HT1080 (cell line): ENCODE data around the gene EPHX1. TPM values are rescaled to one million over a fixed set of nuclear protein-coding genes. Genes with fewer than 3 reads are reported as not detected.
A peak's percentile ranks its signal among the peaks of the same experiment; 100 is the strongest.
"Not testable (repeated sequence)": the region's sequence is repeated elsewhere in the genome, so short reads cannot be mapped to it uniquely, and the experiment has no call there.

Experiments
- DNase-seq: peaks from one replicate; pipeline ENCODE4 v3.0.0-alpha.2; 2015; ENCODE audit warnings: low read depth
- polyA plus RNA-seq, 2 experiments: library from polyadenylated mRNA; depleted of rRNA; stranded (reverse); fragments of >200 nt; gene quantifications; 2 replicates each; pipeline ENCODE4 v1.2.3, GENCODE V29; 2015
- total RNA-seq: library from RNA; depleted of rRNA; stranded (reverse); fragments of >200 nt; shearing (Covaris generic); gene quantifications from 2 replicates; pipeline ENCODE4 v1.2.3, GENCODE V29; 2014; rRNA removed

EPHX1 gene
- 8.4 and 17.7 TPM in 2 replicates for total RNA-seq
- 19.5 and 22.7 TPM in 2 replicates for polyA plus RNA-seq (2015; cell fraction: cytosol; rRNA removed)
- 27.4 and 41.4 TPM in 2 replicates for polyA plus RNA-seq (2015; cell fraction: nucleus; rRNA removed)

- peak; percentile 87 for DNase-seq
These were observed at the start of gene EPHX1 for GRCh38 chr1:225809842-225810578. EPHX1 (plus strand) TSS chr1:225810124; CDS start chr1:225828730, 18,606 bp downstream.

- no peak for DNase-seq
These were observed 49.4 kb upstream of the EPHX1 start for GRCh38 chr1:225760531-225760930.

DNA sequence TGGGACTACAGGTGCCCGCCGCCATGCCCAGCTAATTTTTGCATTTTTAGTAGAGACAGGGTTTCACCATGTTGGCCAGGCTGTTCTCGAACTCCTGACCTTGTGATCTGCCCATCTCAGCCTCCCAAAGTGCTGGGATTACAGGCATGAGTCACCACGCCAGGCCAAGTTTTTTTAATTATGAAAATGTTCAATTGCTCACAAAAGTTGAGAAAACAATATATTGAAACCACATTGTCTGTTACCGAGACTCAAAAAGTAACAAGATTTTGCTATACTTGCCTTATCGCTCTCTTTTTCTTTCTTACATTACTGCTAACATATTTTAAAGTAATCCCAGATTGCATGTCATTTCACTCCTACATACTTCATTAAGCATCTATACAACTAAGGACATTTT is 48.5 kb upstream of the EPHX1 start:
- DNase-seq: not testable (repeated sequence)

DNA sequence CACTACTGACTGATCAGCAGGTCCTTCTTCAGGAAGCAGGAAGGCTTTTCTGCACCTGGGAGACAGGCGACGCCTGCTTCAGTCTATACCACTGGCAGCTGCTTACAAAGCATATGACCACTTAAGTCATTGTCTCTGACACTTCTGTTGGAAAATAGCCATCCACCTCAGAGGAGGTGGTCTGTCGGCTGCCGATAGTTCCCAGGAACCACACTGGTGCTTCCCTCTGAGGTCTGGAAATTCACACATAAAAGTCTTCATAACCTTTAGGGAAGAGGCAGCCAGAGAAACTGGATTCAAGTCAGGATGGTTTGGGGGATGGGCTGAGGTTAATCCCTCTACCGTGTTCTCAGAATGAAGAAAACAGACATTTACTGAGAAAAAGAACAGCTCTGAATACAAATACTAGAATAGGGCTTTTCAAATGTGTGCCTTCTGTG is 47.9 kb upstream of the EPHX1 start:
- no peak for DNase-seq

GRCh38 chr1:225762444-225762843 is 47.5 kb upstream of the EPHX1 start:
- no peak for DNase-seq

- peak; percentile 85 for DNase-seq
These were observed 46.0 kb upstream of the EPHX1 start for GRCh38 chr1:225763716-225764548.

DNA sequence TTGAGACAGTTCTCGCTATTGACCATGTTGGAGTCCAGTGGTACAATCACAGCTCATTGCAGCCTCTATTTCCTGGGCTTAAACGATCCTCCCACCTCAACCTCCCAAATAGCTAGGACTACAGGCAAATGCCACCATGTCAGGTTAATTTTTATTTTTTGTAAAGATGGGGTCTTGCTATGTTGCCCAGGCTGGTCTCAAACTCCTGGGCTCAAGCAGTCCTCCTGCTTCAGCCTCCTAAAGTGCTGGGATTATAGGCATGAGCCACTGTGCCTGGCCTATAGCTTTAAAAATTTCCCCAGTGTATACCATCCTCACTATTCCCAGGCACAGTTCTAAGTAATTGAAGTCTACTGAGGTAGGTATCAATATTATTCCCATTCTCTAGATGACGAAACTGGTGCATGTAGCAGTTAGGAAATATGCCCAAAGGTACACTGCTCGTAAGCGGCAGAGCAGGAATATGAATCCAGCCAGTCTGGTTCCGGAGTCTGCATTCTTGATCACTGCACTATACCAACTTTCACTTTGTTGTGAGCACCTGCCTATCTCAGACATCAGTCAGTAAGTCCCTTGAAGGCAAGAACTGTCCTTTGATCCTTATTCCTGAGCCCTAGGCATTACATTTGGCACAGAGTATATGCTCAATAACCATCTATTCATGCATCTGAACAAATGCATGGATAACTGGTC is 43.8 kb upstream of the EPHX1 start:
- DNase-seq: no peak

- DNase-seq: peak; percentile 90
These were observed 42.8 kb upstream of the EPHX1 start for GRCh38 chr1:225766967-225767633.

DNA sequence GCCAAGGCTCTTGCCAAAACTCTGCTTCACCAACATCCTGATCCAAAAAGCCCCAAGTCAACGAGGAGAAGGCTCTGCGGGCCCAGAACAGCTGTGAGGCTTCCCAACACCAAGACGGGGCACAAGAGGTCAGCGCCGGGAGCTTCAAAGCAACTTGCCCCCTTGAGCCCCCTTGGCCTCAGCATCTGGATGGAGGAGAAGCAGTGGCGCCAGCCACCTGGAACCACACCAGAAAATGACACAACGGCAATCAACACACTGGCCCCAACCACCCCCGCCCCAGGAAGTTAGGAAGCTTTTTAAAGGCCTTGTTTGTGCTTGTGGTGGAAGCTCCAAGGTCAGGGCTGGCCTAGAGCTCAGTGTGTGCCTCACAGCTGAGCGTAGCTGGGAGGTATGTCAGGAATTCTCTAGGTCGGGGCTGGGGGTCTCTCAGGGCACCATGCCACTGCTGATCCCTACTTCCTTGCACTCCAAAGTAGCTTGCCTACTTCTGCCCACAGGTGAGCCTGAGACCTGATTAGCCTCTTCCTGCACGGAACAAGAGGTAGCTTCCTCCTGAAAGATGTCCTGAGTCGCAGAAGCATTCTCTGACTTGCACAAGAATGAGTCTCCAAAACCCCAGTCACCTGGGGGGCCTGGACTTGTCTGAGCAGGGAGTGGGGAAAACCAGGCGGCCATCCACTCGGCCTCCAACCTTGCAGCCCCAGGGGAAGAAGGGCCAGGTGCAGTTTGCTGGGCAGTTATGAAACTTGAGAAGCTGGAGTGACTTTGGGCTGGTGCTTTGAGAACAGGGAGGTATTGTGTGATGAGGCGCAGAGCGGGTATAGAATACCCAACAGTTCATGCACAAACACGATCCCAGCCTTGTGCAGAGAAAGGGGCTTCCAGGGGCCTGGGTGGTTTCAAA is 42.0 kb upstream of the EPHX1 start:
- peak; percentile 32 for DNase-seq

- DNase-seq: no peak
These were observed 41.1 kb upstream of the EPHX1 start for GRCh38 chr1:225768662-225769426.

GRCh38 chr1:225769687-225770086 is 40.2 kb upstream of the EPHX1 start:
- DNase-seq: no peak

- no peak for DNase-seq
These were observed 39.2 kb upstream of the EPHX1 start for GRCh38 chr1:225770561-225771248.

DNA sequence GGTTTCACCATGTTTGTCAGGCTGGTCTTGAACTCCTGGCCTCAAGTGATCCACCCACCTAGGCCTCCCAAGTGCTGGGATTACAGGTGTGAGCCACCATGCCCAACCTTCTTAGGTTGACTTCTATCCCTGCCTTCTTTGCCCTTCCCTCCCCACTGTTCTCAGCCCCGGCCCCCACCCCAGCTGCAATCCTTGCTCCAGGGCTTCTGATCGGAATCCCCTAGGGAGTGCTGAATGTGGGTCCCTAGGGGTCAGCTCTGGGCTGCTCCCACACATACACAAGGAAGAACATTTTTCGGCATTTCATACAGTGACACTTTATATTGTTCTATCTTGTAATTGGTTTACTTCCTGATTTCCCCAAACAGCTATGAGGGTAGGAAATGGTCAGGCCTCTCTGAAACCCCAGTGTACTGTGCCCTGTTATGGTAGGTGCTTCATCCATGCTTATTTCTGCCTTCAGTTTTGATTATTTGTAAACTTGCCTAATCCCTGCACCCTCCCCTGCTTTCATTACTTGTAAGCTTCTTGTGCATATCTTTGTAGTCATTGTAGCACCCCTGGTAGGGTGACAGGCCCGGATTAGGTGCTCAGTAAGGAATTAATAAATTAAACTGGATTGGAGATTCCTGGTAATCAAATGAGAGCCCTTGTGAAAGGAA is 38.1 kb upstream of the EPHX1 start:
- DNase-seq: no peak

GRCh38 chr1:225772323-225772768 is 37.6 kb upstream of the EPHX1 start:
- peak; percentile 77 for DNase-seq

GRCh38 chr1:225772848-225773247 is 37.1 kb upstream of the EPHX1 start:
- DNase-seq: no peak

- DNase-seq: no peak
These were observed 35.4 kb upstream of the EPHX1 start for GRCh38 chr1:225774281-225775147.

DNA sequence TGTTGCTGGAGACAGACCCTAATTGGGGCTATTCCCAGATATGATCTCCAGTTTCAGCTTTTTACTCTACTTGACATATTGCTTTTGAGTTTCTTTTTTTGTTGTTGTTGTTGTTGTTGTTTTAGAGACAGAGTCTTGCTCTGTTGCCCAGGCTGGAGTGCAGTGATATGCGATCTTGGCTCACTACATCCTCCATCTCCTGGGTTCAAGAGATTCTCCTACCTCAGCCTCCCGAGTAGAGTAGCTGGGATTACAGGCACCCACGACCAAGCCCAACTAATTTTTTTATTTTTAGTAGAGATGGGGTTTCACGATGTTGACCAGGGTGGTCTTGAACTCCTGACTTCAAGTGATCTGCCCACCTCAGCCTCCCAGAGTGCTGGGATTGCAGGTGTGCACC is 33.6 kb upstream of the EPHX1 start:
- DNase-seq: no peak
